ENCODE measurements around the gene MUSK.
"Not testable (repeated sequence)": the region's sequence is repeated elsewhere in the genome, so short reads cannot be mapped to it uniquely, and the experiment has no call there.

The MUSK gene

GRCh38 chr9:110763568-110763967 is 95.0 kb downstream of the MUSK start:
- DNase-seq: no peak

GRCh38 chr9:110764006-110764405 is 95.4 kb downstream of the MUSK start:
- DNase-seq: no peak

DNA sequence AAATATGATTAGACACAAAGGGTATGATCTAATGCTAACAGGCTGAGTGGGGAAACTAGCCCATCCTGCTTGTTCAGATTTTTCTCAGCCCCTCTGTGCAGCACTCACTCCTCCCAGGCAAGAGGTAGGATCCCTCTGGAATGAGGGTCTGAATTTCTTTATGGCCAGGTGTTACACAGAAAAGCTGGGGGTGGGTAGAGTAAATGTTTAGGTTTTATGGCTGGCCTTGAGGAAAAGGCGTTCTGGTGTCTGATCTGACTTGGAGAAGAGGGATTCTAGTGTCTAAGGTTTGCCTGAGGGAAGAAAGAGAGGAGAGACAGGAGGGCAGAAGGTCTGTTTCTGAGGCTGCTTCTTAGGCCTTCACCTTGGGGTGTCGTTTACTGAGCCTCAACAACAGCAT is 97.3 kb downstream of the MUSK start:
- no peak for DNase-seq

DNA sequence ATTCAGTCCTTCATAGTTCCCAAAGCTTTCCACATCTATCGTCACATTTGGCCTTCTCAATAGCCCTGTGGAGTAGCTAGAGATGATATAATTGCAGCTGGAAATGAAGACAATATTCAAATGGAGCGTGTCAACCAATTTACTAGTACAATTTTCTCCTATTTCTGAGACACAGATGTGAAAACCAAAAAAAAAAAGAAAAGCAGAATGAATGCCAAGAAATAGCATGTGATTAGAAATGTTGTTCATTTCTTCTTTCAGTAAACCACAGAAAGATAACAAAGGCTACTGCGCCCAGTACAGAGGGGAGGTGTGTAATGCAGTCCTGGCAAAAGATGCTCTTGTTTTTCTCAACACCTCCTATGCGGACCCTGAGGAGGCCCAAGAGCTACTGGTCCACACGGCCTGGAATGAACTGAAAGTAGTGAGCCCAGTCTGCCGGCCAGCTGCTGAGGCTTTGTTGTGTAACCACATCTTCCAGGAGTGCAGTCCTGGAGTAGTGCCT is 99.0 kb downstream of the MUSK start:
- DNase-seq: no peak

GRCh38 chr9:110768886-110769285 is 100.3 kb downstream of the MUSK start:
- no peak for DNase-seq

GRCh38 chr9:110769667-110770066 is 101.1 kb downstream of the MUSK start:
- DNase-seq: no peak

- DNase-seq: no peak
Measured at GRCh38 chr9:110775724-110776123, 107.1 kb downstream of the MUSK start.

DNA sequence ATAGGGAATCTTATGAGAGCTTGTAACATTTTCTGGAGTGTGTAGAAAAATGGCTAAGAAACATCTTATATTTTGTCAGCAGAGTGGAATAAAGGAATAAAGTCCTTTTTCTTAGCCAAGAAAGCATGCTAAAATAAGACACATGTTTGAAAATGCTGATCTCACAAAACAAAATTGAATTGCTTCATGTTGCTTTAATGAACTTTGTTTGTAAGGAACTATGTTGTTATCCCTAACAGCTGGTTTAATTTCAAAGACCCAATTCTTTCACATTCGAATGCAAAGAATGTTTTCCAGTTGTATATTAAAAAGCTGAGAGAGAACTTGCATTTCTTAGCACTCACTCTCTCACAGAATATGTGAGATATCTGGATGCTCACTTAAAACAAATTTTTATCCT is 107.6 kb downstream of the MUSK start:
- no peak for DNase-seq

GRCh38 chr9:110777196-110777875 is 108.7 kb downstream of the MUSK start:
- DNase-seq: no peak

GRCh38 chr9:110777876-110778215 is 109.3 kb downstream of the MUSK start:
- DNase-seq: no peak

- no peak for DNase-seq
Measured at GRCh38 chr9:110782701-110783100, 114.1 kb downstream of the MUSK start.

DNA sequence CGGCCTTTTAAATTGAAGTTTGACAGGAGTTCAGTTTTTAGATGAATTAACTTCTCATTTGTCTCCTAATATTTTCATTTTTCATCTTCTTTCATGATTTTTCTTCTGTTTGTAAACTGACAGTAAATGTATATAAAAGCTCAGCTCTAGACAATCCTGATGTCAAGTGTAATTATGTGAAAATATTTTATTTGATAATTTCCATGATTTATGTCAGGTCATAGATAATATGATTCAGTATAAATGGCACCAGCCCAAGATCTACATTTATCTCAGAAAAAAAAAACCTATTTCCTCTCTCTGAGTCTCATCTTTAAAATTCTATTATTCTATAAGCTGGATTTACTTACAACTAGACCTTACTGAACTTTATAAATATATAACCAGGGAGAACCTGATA is 115.7 kb downstream of the MUSK start:
- DNase-seq: no peak

GRCh38 chr9:110785166-110785565 is 116.6 kb downstream of the MUSK start:
- DNase-seq: no peak

DNA sequence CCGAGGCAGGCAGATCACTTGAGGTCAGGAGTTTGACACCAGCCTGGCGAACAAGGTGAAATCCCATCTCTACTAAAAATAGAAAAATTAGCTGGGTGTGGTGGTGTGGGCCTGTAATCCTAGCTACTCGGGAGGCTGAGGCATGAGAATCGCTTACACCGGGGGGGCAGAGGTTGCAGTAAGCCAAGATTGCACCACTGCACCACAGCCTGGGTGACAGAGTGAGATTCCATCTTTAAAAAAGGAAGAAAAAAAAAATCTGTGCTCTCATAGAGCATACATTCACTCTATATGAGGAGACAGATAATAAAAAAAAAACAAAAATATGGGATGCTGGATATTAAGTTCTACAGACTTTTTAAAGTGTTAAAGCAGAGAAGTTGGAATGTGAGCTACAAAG is 119.8 kb downstream of the MUSK start:
- DNase-seq: not testable (repeated sequence)

- DNase-seq: no peak
Measured at GRCh38 chr9:110788871-110789270, 120.3 kb downstream of the MUSK start.

- DNase-seq: no peak
Measured at GRCh38 chr9:110797611-110798010, 129.0 kb downstream of the MUSK start.

GRCh38 chr9:110799396-110799795 is 130.8 kb downstream of the MUSK start:
- no peak for DNase-seq

DNA sequence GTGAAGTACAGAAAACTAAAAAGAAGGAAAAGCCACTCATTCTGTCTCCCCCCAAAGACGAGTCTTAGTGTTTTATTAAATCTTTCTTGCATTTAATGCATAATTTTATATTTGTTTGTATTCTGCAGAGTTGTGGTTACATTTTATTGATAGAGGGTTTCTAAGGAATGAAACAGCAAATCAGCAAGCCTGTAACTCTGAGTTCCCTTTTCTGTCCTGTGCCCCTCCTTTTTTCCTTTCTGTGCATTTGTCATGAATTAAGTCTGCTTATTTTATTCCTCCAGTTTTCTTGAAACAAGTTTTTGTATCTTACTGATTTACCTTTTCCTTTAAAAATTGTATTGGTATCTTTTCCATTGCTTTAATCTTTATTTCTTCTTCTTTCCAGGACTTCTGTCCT is 132.8 kb downstream of the MUSK start:
- DNase-seq: no peak

- DNase-seq: no peak
Measured at GRCh38 chr9:110802416-110803035, 133.9 kb downstream of the MUSK start.

- no peak for DNase-seq
Measured at GRCh38 chr9:110807956-110808598, 139.5 kb downstream of the MUSK start.

DNA sequence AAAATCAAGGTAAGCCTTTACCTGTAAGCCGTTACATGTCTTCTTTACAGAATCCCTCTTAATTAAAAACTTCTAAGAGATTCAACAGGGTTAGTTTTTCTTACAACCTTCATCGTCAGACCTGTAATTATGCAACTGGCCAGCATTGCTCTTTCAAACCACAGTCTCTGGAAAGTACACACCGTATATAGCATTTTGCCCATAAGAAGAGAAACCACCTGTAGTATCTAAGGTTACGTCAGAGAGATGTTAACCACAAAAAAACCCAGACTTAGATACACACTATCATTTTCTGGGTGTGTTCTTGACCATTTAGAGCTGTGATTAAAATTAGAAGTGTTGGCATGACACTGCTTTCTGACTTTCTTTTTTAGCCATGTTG is 140.0 kb downstream of the MUSK start:
- no peak for DNase-seq

GRCh38 chr9:110809038-110809595 is 140.5 kb downstream of the MUSK start:
- no peak for DNase-seq

DNA sequence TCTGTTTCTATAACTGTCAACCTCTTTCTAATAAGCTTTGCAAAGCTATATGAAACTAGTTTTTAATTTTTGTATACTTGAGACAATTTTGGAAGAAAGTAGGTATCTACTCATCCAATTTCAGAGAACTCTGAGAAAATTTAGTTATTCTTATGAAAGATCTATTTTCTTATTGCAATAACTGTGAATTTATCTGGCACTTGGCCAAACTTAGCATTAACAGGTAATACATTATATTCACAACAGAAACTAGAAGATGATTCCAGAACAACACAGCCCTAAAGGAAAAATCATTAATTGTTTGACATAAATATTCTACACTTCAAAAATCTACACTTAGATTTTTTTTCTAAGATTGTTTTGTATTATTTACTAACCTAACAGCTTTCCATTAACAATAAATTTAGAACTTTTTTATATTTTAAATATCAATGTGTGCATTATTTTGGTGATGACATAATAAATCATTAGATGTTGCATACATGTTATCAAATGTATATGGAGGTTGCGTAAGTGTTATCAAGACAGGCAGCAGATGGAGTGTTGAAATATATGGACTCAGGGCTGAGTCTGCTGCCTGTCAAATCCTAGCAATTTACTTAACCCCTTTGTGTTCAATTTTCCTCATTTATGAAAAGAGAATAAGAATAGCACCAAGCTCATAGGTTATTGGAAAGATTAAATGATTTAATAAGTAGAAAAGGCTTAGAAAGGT is 141.8 kb downstream of the MUSK start:
- DNase-seq: no peak
